ENCODE results near the gene KRTAP10-1.

The KRTAP10-1 gene

GRCh38 chr21:44540741-44541288 is 820 bp upstream of the KRTAP10-1 start:
- Histone ChIP-seq H4K20me1 (ENCODE audit: insufficient read depth, low read length) (no peaks in the 10 kb centered on the region), H3K9ac (ENCODE audit: low read length) (no peak overlapping the region), H3K27me3 (ENCODE audit: insufficient read depth, low read length) (no peaks in the 10 kb centered on the region), H3K36me3 (ENCODE audit: insufficient read depth, low read length) (no peaks in the 10 kb centered on the region; the same call in 1 of the 2 replicates), H3K4me3 (ENCODE audit: low read depth, low read length, poor library complexity, severe bottlenecking) (no peak overlapping the region), H3K79me2 (ENCODE audit: insufficient read depth, low read length) (no peaks in the 10 kb centered on the region), H3K9me2 (ENCODE audit: low read depth, low read length) (no peaks in the 10 kb centered on the region), H2AFZ (ENCODE audit: low read length) (no peak overlapping the region), H3K9me3 (ENCODE audit: low read length) (no peaks in the 10 kb centered on the region), H3K4me2 (ENCODE audit: low read length) (no peak overlapping the region), H3K4me1 (ENCODE audit: insufficient read depth, low read length, severe bottlenecking) (no peaks in the 10 kb centered on the region), H3F3A (ENCODE audit: insufficient read depth, low read length) (no peaks in the 10 kb centered on the region), H3K27ac (ENCODE audit: low read depth, low read length, poor library complexity, severe bottlenecking) (no peak overlapping the region)
- TF ChIP-seq EZH2 (IDR thresholded peaks at IDR 0.05; ENCODE audit: borderline replicate concordance, low read length) (no peak), CTCF (IDR thresholded peaks at IDR 0.05; ENCODE audit: low read length) (no peak)

- Histone ChIP-seq H3K4me1 (ENCODE audit: insufficient read depth, low read length, severe bottlenecking) (no peaks in the 10 kb centered on the region), H3K27me3 (ENCODE audit: insufficient read depth, low read length) (no peaks in the 10 kb centered on the region), H3K4me2 (ENCODE audit: low read length) (no peak overlapping the region)
These were observed 949 bp downstream of the KRTAP10-1 start for GRCh38 chr21:44539046-44539445.

GRCh38 chr21:44537930-44538911 is 1.8 kb downstream of the KRTAP10-1 start:
- no peak overlapping the region for H3K4me2 ChIP-seq (ENCODE audit: low read length)
- H3K9ac ChIP-seq (ENCODE audit: low read length) = no peak overlapping the region
- no peak for TF ChIP-seq EZH2 (IDR thresholded peaks at IDR 0.05; ENCODE audit: borderline replicate concordance, low read length)
- no peak for TF ChIP-seq CTCF (IDR thresholded peaks at IDR 0.05; ENCODE audit: low read length)
- no peak overlapping the region for H2AFZ ChIP-seq (ENCODE audit: low read length)
- no peaks in the 10 kb centered on the region for H3K27me3 ChIP-seq (ENCODE audit: insufficient read depth, low read length)
- H3K79me2 ChIP-seq (ENCODE audit: insufficient read depth, low read length) = no peaks in the 10 kb centered on the region
- no peaks in the 10 kb centered on the region for H3K9me2 ChIP-seq (ENCODE audit: low read depth, low read length)
- H4K20me1 ChIP-seq (ENCODE audit: insufficient read depth, low read length) = no peaks in the 10 kb centered on the region
- H3K9me3 ChIP-seq (ENCODE audit: low read length) = no peaks in the 10 kb centered on the region
- no peak overlapping the region for H3K4me3 ChIP-seq (ENCODE audit: low read depth, low read length, poor library complexity, severe bottlenecking)
- no peaks in the 10 kb centered on the region for H3F3A ChIP-seq (ENCODE audit: insufficient read depth, low read length)
- H3K4me1 ChIP-seq (ENCODE audit: insufficient read depth, low read length, severe bottlenecking) = no peaks in the 10 kb centered on the region
- no peak overlapping the region for H3K27ac ChIP-seq (ENCODE audit: low read depth, low read length, poor library complexity, severe bottlenecking)
- no peaks in the 10 kb centered on the region; the same call in 1 of the 2 replicates for H3K36me3 ChIP-seq (ENCODE audit: insufficient read depth, low read length)

More at GRCh38 chr21:44539046-44539445, 949 bp downstream of the KRTAP10-1 start:
- Histone ChIP-seq H3K36me3 (ENCODE audit: insufficient read depth, low read length) (no peaks in the 10 kb centered on the region; the same call in 1 of the 2 replicates), H3K9ac (ENCODE audit: low read length) (no peak overlapping the region), H3K79me2 (ENCODE audit: insufficient read depth, low read length) (no peaks in the 10 kb centered on the region), H3K27ac (ENCODE audit: low read depth, low read length, poor library complexity, severe bottlenecking) (no peak overlapping the region), H3K4me3 (ENCODE audit: low read depth, low read length, poor library complexity, severe bottlenecking) (no peak overlapping the region), H2AFZ (ENCODE audit: low read length) (no peak overlapping the region), H3F3A (ENCODE audit: insufficient read depth, low read length) (no peaks in the 10 kb centered on the region), H3K9me3 (ENCODE audit: low read length) (no peaks in the 10 kb centered on the region), H3K9me2 (ENCODE audit: low read depth, low read length) (no peaks in the 10 kb centered on the region), H4K20me1 (ENCODE audit: insufficient read depth, low read length) (no peaks in the 10 kb centered on the region)
- TF ChIP-seq CTCF (IDR thresholded peaks at IDR 0.05; ENCODE audit: low read length) (no peak), EZH2 (IDR thresholded peaks at IDR 0.05; ENCODE audit: borderline replicate concordance, low read length) (no peak)

Data from OCI-LY1 (cell line).